ENCODE data around the gene COL4A2.

Gene COL4A2

GRCh38 chr13:110422913-110423688 lies 116.0 kb downstream of the COL4A2 start:
- DNase-seq (ENCODE audit: low read depth), result no peak

GRCh38 chr13:110423689-110424302 lies 116.7 kb downstream of the COL4A2 start:
- DNase-seq (ENCODE audit: low read depth), result no peak

GRCh38 chr13:110424569-110425443 lies 117.7 kb downstream of the COL4A2 start:
- no peak for DNase-seq (ENCODE audit: low read depth)

- no peak for DNase-seq (ENCODE audit: low read depth)
Observed at GRCh38 chr13:110425444-110425780, 118.3 kb downstream of the COL4A2 start.

- no peak for DNase-seq (ENCODE audit: low read depth)
Observed at GRCh38 chr13:110426735-110427134, 119.7 kb downstream of the COL4A2 start.

GRCh38 chr13:110428313-110428712 lies 121.2 kb downstream of the COL4A2 start:
- DNase-seq (ENCODE audit: low read depth), result no peak

GRCh38 chr13:110430391-110431336 lies 123.6 kb downstream of the COL4A2 start:
- no peak for DNase-seq (ENCODE audit: low read depth)

GRCh38 chr13:110431425-110432294 lies 124.6 kb downstream of the COL4A2 start:
- DNase-seq (ENCODE audit: low read depth), result no peak

- DNase-seq (ENCODE audit: low read depth), result no peak
Observed at GRCh38 chr13:110432522-110432921, 125.4 kb downstream of the COL4A2 start.

- no peak for DNase-seq (ENCODE audit: low read depth)
Observed at GRCh38 chr13:110433014-110433413, 125.9 kb downstream of the COL4A2 start.

GRCh38 chr13:110434629-110435028 lies 127.5 kb downstream of the COL4A2 start:
- DNase-seq (ENCODE audit: low read depth), result no peak

- no peak for DNase-seq (ENCODE audit: low read depth)
Observed at GRCh38 chr13:110435331-110435730, 128.2 kb downstream of the COL4A2 start.

GRCh38 chr13:110436276-110436675 lies 129.2 kb downstream of the COL4A2 start:
- DNase-seq (ENCODE audit: low read depth), result no peak

GRCh38 chr13:110436786-110437370 lies 129.8 kb downstream of the COL4A2 start:
- DNase-seq (ENCODE audit: low read depth), result no peak

- DNase-seq (ENCODE audit: low read depth), result no peak
Observed at GRCh38 chr13:110438211-110438610, 131.1 kb downstream of the COL4A2 start.

GRCh38 chr13:110438776-110439175 lies 131.7 kb downstream of the COL4A2 start:
- no peak for DNase-seq (ENCODE audit: low read depth)

- no peak for DNase-seq (ENCODE audit: low read depth)
Observed at GRCh38 chr13:110440946-110441731, 134.1 kb downstream of the COL4A2 start.

- no peak for DNase-seq (ENCODE audit: low read depth)
Observed at GRCh38 chr13:110442930-110443621, 136.0 kb downstream of the COL4A2 start.

All from HS-27A (cell line).